H9 (cell line): ENCODE results near the gene BTNL3. TPM values are rescaled to one million over a fixed set of nuclear protein-coding genes. Genes with fewer than 3 reads are reported as not detected.

Source experiments
- DNase-seq: peaks from one replicate; pipeline ENCODE4 v3.0.0-alpha.2; 2017
- H2AFZ ChIP-seq: one replicate; pipeline ENCODE4 v1.6.1; 2013; ENCODE audit warnings: mild to moderate bottlenecking, low read length, control low read depth, moderate library complexity
- H2AK5ac ChIP-seq: 2 replicates; pipeline ENCODE4 v1.6.1; 2013; ENCODE audit warnings: low read length, control low read depth, mixed read lengths; ENCODE audit not compliant: insufficient read length
- H2BK120ac ChIP-seq: one replicate; pipeline ENCODE4 v1.6.1; 2013; ENCODE audit warnings: low read depth, mild to moderate bottlenecking, low read length, control low read depth, inconsistent platforms; ENCODE audit not compliant: poor library complexity, severe bottlenecking
- H2BK12ac ChIP-seq: 2 replicates; pipeline ENCODE4 v1.6.1; 2013; ENCODE audit warnings: low read length, control low read depth, mixed read lengths, low read depth; ENCODE audit not compliant: insufficient read length
- H2BK15ac ChIP-seq: 2 replicates; pipeline ENCODE4 v1.6.1; 2013; ENCODE audit warnings: low read depth, low read length, control low read depth
- H2BK20ac ChIP-seq: one replicate; pipeline ENCODE4 v1.6.1; 2013; ENCODE audit warnings: low read depth, mild to moderate bottlenecking, low read length, control low read depth, inconsistent platforms; ENCODE audit not compliant: poor library complexity, severe bottlenecking
- H2BK5ac ChIP-seq: 2 replicates; pipeline ENCODE4 v1.6.1; 2013; ENCODE audit warnings: low read length, control low read depth, mixed read lengths; ENCODE audit not compliant: insufficient read length
- H3K14ac ChIP-seq: 2 replicates; pipeline ENCODE4 v1.6.1; 2013; ENCODE audit warnings: low read length, control low read depth; ENCODE audit not compliant: insufficient read depth
- H3K18ac ChIP-seq: 2 replicates; pipeline ENCODE4 v1.6.1; 2013; ENCODE audit warnings: low read depth, mild to moderate bottlenecking, mixed read lengths, low read length, control low read depth; ENCODE audit not compliant: insufficient read length
- H3K23ac ChIP-seq: 2 replicates; pipeline ENCODE4 v1.6.1; 2013; ENCODE audit warnings: low read length, control low read depth, mixed read lengths, low read depth; ENCODE audit not compliant: insufficient read length
- H3K23me2 ChIP-seq: 2 replicates; pipeline ENCODE4 v1.6.1; 2013; ENCODE audit warnings: low read depth, mild to moderate bottlenecking, mixed read lengths, low read length, control low read depth; ENCODE audit not compliant: insufficient read length, poor library complexity, severe bottlenecking
- H3K27ac ChIP-seq: 2 replicates; pipeline ENCODE4 v1.5.1; 2013; ENCODE audit warnings: low read length, control low read depth, mixed read lengths, low read depth; ENCODE audit not compliant: insufficient read length
- H3K27me3 ChIP-seq: 2 replicates; pipeline ENCODE4 v1.6.1; 2013; ENCODE audit warnings: low read length, control low read depth, inconsistent platforms; ENCODE audit not compliant: insufficient read depth
- H3K4ac ChIP-seq: 2 replicates; pipeline ENCODE4 v1.6.1; 2013; ENCODE audit warnings: low read depth, mild to moderate bottlenecking, control low read depth, inconsistent platforms, low read length, moderate library complexity
- H3K4me1 ChIP-seq: 2 replicates; pipeline ENCODE4 v1.6.1; 2013; ENCODE audit warnings: low read length, control low read depth, inconsistent platforms; ENCODE audit not compliant: insufficient read depth
- H3K4me2 ChIP-seq: 2 replicates; pipeline ENCODE4 v1.6.1; 2013; ENCODE audit warnings: low read length, control low read depth, mixed read lengths; ENCODE audit not compliant: insufficient read length, insufficient read depth
- H3K56ac ChIP-seq: 2 replicates; pipeline ENCODE4 v1.6.1; 2013; ENCODE audit warnings: low read depth, mild to moderate bottlenecking, mixed read lengths, low read length, control low read depth; ENCODE audit not compliant: insufficient read length
- H3K79me1 ChIP-seq: 2 replicates; pipeline ENCODE4 v1.6.1; 2013; ENCODE audit warnings: low read depth, mild to moderate bottlenecking, moderate library complexity, low read length, control low read depth, inconsistent platforms; ENCODE audit not compliant: insufficient read depth, poor library complexity, severe bottlenecking
- H3K79me2 ChIP-seq: 2 replicates; pipeline ENCODE4 v1.6.1; 2013; ENCODE audit warnings: low read length, control low read depth, inconsistent platforms; ENCODE audit not compliant: insufficient read depth
- H3K9ac ChIP-seq: 2 replicates; pipeline ENCODE4 v1.6.1; 2013; ENCODE audit warnings: low read length, control low read depth, mixed read lengths; ENCODE audit not compliant: insufficient read length; ENCODE audit errors: extremely low read depth
- H3K9me3 ChIP-seq: one replicate; pipeline ENCODE4 v1.6.1; 2013; ENCODE audit warnings: low read depth, low read length, inconsistent platforms; ENCODE audit not compliant: control insufficient read depth
- H3T11ph ChIP-seq: one replicate; pipeline ENCODE4 v1.6.1; 2013; ENCODE audit warnings: mild to moderate bottlenecking, low read length, control low read depth, inconsistent platforms
- H4K20me1 ChIP-seq: one replicate; pipeline ENCODE4 v1.6.1; 2013; ENCODE audit not compliant: control insufficient read depth, insufficient read length, insufficient read depth
- H4K5ac ChIP-seq: 2 replicates; pipeline ENCODE4 v1.6.1; 2013; ENCODE audit warnings: low read depth, mild to moderate bottlenecking, mixed read lengths, low read length, control low read depth; ENCODE audit not compliant: insufficient read length
- H4K8ac ChIP-seq: replicated peaks from 2 replicates; pipeline ENCODE4 v1.6.1; 2013; ENCODE audit warnings: low read length, control low read depth, mixed read lengths, low read depth; ENCODE audit not compliant: insufficient read length
- H4K91ac ChIP-seq: 2 replicates; pipeline ENCODE4 v1.6.1; 2013; ENCODE audit warnings: low read depth, mild to moderate bottlenecking, moderate library complexity, mixed read lengths, low read length, control low read depth; ENCODE audit not compliant: insufficient read length
- H3K27ac Mint-ChIP-seq, 3 experiments: 2 replicates in 2 of 3; 3 replicates in 1 of 3; pipeline ENCODE4 v1.8.0; 2020 to 2021; ENCODE audit warnings: mixed read lengths in 3 of 3, mild to moderate bottlenecking in 1 of 3, moderate library complexity in 1 of 3
- H3K27me3 Mint-ChIP-seq: 2 replicates; pipeline ENCODE4 v1.8.0; 2021; ENCODE audit warnings: low read depth, mild to moderate bottlenecking, moderate library complexity, mixed read lengths
- H3K36me3 Mint-ChIP-seq, 3 experiments: 2 replicates in 2 of 3; 3 replicates in 1 of 3; pipeline ENCODE4 v1.8.0; 2020 to 2021; ENCODE audit warnings: low read depth in 3 of 3, mixed read lengths in 3 of 3; ENCODE audit not compliant: insufficient read depth in 1 of 3
- H3K4me1 Mint-ChIP-seq, 2 experiments: 2 replicates each; pipeline ENCODE4 v1.8.0; 2020; ENCODE audit warnings: mixed read lengths in 2 of 2
- H3K4me3 Mint-ChIP-seq, 2 experiments: 2 replicates in 1 of 2; 3 replicates in 1 of 2; pipeline ENCODE4 v1.8.0; 2020 to 2021; ENCODE audit warnings: mild to moderate bottlenecking in 2 of 2, mixed read lengths in 2 of 2, moderate library complexity in 1 of 2
- H3K9me3 Mint-ChIP-seq, 2 experiments: 2 replicates in 1 of 2; 3 replicates in 1 of 2; pipeline ENCODE4 v1.8.0; 2020; ENCODE audit warnings: mild to moderate bottlenecking in 2 of 2, mixed read lengths in 2 of 2, moderate library complexity in 1 of 2
- WGBS: extraction: QIAGEN DNeasy Blood & Tissue Kit; methylation state at CpG from one replicate; pipeline ENCODE4 v1.1.7; 2013; ENCODE audit warnings: missing lambda C conversion rate, low lambda C conversion rate, mixed read lengths; ENCODE audit not compliant: insufficient read length; ENCODE audit errors: extremely low coverage; 5-methylcytosine and 5-hydroxymethylcytosine counted together
- total RNA-seq: library from RNA; stranded (reverse); gene quantifications from 2 replicates; pipeline ENCODE4 v1.2.1, GENCODE V29; 2021
- TF ChIP-seq, protein P1 (sequence below): fragments of 200-600 bp; sonication (generic); conservative IDR thresholded peaks from 3 replicates; pipeline ENCODE4 v1.8.0; 2021; ENCODE audit warnings: antibody characterized with exemption, mild to moderate bottlenecking

The BTNL3 gene
- total RNA-seq, 1 experiment from 2014 or later: not detected

DNA sequence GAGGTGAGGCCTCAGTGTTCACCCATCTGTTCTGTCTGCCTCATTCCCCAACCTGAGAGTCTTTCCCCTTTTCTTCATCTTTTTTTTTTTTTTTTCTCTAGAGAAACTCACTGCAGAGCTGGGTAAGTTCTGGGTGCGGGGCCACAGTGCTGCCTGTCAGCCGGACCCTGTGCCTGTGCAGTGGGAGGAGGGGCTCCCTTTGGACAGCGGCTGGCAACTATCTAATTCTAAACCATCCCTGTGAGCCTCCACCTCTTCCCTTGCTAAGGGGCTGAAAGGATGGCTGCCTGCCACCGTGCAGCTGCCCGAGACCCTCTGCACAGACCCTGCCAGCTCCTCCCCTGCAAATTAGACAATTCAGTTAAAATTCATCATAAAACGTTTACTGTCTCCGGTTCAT lies 65.5 kb downstream of the BTNL3 start:
- peak overlapping the region; percentile 73 to 91 for H3K4me3 Mint-ChIP-seq

More for the DNA sequence above, 65.5 kb downstream of the BTNL3 start:
- Mint-ChIP-seq H3K4me1 (peaks cover 24 to 27% of the 10 kb centered on the region in 2 experiments), H3K27ac (no peak overlapping the region), H3K36me3 (peaks cover 0 to 1% (median 0%) of the 10 kb centered on the region in 3 experiments; a peak in 1 of 7 replicates), H3K9me3 (peaks cover 5 to 8% of the 10 kb centered on the region in 2 experiments; a peak in 4 of 5 replicates), H3K27me3 (peaks cover 94% of the 10 kb centered on the region)
- H2AK5ac ChIP-seq: no peak overlapping the region
- H4K5ac ChIP-seq: no peak overlapping the region
- no peaks in the 10 kb centered on the region for H3K79me2 ChIP-seq
- H3K4me2 ChIP-seq: peak overlapping the region; percentile 91
- H3T11ph ChIP-seq: no peak overlapping the region
- no peaks in the 10 kb centered on the region for H4K20me1 ChIP-seq
- H3K9ac ChIP-seq: no peak overlapping the region
- H2BK120ac ChIP-seq: no peak overlapping the region
- no peak for DNase-seq
- no CpG with 5 or more reads among the region's 7 CpGs for WGBS
- no peak overlapping the region for H2AFZ ChIP-seq
- no peak overlapping the region for H3K56ac ChIP-seq
- H3K4ac ChIP-seq: no peak overlapping the region
- no peak overlapping the region for H3K27ac ChIP-seq
- no peak overlapping the region for H2BK12ac ChIP-seq
- no peak overlapping the region for H2BK20ac ChIP-seq
- H3K14ac ChIP-seq: no peak overlapping the region
- H3K23ac ChIP-seq: no peak overlapping the region
- no peak overlapping the region for H2BK15ac ChIP-seq
- 0 out of 2 replicates have a peak, but pooled peaks cover 2% of the 10 kb centered on the region for H3K4me1 ChIP-seq
- no peaks in the 10 kb centered on the region for H3K9me3 ChIP-seq
- no peak overlapping the region for H2BK5ac ChIP-seq
- TF ChIP-seq, protein P1, sequence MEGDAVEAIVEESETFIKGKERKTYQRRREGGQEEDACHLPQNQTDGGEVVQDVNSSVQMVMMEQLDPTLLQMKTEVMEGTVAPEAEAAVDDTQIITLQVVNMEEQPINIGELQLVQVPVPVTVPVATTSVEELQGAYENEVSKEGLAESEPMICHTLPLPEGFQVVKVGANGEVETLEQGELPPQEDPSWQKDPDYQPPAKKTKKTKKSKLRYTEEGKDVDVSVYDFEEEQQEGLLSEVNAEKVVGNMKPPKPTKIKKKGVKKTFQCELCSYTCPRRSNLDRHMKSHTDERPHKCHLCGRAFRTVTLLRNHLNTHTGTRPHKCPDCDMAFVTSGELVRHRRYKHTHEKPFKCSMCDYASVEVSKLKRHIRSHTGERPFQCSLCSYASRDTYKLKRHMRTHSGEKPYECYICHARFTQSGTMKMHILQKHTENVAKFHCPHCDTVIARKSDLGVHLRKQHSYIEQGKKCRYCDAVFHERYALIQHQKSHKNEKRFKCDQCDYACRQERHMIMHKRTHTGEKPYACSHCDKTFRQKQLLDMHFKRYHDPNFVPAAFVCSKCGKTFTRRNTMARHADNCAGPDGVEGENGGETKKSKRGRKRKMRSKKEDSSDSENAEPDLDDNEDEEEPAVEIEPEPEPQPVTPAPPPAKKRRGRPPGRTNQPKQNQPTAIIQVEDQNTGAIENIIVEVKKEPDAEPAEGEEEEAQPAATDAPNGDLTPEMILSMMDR: no peak
- H3K23me2 ChIP-seq: peaks cover 19% of the 10 kb centered on the region
- no peak overlapping the region for H3K18ac ChIP-seq
- H4K91ac ChIP-seq: no peak overlapping the region
- H4K8ac ChIP-seq: no peak overlapping the region
- peaks cover 59% of the 10 kb centered on the region for H3K27me3 ChIP-seq
- no peaks in the 10 kb centered on the region for H3K79me1 ChIP-seq
